Fibroblast of villous mesenchyme (primary cell): Measurements from ENCODE around the gene KIF25. TPM values are rescaled to one million over a fixed set of nuclear protein-coding genes. Genes with fewer than 3 reads are reported as not detected.

Source experiments
- DNase-seq: peaks from one replicate; pipeline ENCODE4 v3.0.0-alpha.2; 2010; ENCODE audit warnings: low read depth
- H3K4me3 ChIP-seq: 2 replicates; pipeline ENCODE4 v1.5.1; 2011; ENCODE audit warnings: low read depth, mild to moderate bottlenecking, low read length
- total RNA-seq: library from RNA; depleted of rRNA; stranded (reverse); fragments of >200 nt; gene quantifications from 2 replicates; pipeline ENCODE4 v1.2.3, GENCODE V29; 2012
- TF ChIP-seq, protein P1 (sequence below): IDR thresholded peaks from 2 replicates; pipeline ENCODE4 v1.5.1; 2012; ENCODE audit warnings: low read depth, mild to moderate bottlenecking, low read length; ENCODE audit not compliant: insufficient read depth

Gene KIF25
- total RNA-seq, 1 donor = not detected

DNA sequence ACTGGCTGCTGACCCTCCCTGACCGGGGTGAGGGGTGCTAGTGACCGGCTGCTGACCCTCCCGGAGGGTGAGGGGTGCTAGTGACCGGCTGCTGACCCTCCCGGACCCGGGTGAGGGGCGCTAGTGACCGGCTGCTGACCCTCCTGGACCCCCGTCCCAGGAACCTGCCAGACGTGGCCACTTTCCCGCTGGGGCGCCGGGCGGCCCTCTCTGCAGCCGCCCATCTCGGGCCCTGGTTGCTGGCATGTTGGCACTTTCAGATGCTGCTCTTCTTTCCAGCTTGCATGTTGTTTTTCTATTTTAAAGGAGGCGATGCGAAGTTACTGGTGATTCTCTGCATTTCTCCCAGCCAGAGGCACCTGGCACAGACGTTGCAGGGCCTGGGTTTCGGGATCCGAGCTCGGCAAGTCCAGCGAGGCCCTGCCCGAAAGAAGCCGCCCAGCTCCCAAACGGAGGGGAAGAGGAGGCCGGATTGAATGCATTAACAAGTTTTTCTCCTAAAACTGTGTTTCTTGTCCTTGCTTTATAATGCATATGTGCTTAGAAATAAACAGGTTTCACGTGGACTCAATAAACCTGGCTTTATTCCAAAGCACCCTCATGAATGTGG is 47.2 kb downstream of the KIF25 start:
- TF ChIP-seq, protein P1, sequence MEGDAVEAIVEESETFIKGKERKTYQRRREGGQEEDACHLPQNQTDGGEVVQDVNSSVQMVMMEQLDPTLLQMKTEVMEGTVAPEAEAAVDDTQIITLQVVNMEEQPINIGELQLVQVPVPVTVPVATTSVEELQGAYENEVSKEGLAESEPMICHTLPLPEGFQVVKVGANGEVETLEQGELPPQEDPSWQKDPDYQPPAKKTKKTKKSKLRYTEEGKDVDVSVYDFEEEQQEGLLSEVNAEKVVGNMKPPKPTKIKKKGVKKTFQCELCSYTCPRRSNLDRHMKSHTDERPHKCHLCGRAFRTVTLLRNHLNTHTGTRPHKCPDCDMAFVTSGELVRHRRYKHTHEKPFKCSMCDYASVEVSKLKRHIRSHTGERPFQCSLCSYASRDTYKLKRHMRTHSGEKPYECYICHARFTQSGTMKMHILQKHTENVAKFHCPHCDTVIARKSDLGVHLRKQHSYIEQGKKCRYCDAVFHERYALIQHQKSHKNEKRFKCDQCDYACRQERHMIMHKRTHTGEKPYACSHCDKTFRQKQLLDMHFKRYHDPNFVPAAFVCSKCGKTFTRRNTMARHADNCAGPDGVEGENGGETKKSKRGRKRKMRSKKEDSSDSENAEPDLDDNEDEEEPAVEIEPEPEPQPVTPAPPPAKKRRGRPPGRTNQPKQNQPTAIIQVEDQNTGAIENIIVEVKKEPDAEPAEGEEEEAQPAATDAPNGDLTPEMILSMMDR = no peak
- DNase-seq = no peak
- no peak overlapping the region for H3K4me3 ChIP-seq

DNA sequence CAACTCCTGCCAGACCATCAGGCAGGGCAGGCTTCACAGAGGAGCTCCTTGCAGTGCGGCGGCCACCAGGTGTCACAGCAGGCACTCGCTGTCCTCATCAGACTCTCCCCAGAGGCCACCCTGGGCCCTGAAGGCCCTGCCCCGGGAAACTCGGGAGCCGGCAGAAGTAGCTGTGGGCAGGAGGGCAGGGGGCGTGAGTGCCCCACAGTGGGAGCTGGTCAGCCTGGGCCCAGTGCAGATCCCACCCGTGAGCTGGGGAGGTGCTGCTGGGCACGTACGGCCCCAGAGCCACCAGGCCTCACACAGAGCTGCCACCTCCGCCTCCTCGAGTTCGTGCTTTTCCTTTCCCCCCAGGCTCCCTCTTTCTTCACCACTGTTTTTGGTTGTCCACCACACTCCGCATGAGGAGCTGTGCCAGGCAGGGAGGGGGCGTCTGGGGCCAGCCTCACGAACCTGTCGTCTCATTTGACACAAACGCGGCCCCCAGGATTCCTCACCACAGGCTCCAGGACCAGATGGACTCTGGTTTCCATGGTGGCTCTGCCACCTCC is 47.7 kb downstream of the KIF25 start:
- H3K4me3 ChIP-seq = no peak overlapping the region
- TF ChIP-seq, protein P1 = no peak
- no peak for DNase-seq

DNA sequence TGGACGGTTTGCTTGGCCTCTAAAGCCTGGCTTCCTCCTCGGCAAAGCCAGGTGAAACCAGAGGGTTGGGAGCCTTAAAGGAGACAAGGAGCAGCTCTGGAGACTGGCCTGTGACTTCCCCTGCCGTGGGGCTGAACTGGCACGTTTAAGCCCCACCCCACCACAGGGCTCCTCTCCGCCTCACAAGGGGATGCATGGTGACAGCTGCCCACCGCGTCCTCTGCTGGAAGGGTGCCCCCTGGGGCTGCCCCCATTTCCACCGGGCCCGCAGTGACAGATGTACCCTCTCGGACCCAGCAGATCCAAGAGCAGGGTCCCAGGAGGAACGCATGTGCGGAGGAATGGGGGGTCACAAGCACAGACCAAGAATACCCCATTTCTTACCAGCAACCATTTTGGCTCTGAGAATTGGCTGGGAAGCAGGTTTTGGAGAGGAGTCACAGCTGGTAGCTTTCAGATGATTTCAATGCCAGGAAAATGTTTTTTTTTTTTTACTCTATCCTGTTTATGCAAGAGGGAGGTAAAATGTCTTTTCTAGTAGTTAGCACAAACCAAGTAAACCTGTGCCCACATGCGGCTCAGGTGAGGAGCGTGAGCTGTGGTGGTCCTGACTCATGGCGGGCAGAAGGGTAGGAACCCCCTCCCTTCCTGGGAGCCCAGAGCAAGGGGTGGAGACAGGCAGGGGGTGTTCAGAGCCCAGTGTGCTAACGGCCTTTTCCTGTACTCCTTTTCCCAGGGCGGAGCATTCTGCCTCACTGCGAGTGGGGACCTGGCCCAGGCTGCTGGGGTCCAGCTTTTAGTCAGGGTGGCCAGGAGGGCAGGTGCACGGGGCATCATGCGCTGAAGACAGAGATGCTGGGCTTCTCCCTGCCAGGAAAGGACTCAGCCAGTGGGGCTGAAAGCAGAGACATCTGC is 48.5 kb downstream of the KIF25 start:
- TF ChIP-seq, protein P1 = no peak
- no peak for DNase-seq
- no peak overlapping the region for H3K4me3 ChIP-seq

DNA sequence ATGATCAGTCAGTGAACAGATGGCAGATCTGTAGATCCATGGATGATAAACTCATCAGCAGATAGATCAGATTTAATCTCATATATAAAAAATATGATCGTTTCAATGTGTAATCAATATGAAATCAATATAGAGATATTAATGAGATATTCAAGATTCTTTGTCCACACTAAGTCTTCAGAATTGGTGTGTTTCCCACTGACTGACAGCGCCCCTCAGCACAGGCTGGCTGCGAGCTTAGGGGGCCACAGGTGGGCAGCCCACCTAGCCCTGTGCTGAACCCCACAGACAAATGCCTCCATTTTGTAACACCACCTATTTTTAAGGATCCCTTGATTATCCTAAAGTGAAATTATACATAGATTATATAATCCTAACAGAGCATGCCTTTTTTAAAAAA is 49.2 kb downstream of the KIF25 start:
- DNase-seq = no peak
- TF ChIP-seq, protein P1 = no peak

DNA sequence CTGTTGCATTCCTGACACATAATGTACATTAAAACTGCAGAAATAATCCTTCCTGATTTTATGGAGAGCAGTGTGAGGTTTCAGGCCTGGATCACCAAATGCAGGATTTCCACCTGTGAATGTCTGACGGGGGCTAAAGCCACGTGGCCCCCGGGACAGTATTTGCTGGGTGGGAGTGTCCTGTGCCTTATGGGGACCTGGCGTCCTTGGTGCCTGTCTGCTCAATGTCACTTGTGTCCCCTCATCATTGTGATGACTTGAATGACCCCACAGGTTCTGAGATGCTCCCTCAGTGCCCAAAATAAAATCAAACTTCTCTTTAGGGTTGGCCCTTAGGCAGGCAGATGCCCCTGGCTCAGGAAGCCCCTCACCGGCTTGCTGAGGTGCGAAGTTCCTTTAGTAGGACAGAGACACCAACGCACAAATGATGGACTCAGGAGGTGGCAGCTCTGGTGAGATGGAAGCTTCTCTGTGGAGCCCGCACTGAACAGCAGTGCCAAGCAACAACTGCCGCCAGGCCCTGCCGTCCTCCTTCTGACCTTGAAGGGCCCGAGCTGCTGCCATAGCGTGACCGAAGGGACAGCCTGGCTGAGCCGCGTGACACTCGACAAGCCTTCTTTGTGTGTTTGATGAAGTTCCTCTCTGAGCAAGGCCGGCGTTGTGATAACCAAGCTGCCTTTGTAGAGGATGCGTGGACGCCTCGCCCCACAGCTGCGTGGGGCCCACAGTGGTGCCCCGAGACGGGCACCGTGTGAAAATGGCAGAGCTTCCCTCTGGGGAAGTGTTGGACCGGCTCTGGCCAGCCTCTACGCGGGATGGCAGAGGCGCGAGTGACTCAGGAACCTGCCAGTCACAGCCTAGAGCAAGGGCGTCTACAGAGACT is 50.6 kb downstream of the KIF25 start:
- H3K4me3 ChIP-seq = no peak overlapping the region
- no peak for DNase-seq
- TF ChIP-seq, protein P1 = no peak

More for the DNA sequence above, 49.2 kb downstream of the KIF25 start:
- H3K4me3 ChIP-seq = no peak overlapping the region

DNA sequence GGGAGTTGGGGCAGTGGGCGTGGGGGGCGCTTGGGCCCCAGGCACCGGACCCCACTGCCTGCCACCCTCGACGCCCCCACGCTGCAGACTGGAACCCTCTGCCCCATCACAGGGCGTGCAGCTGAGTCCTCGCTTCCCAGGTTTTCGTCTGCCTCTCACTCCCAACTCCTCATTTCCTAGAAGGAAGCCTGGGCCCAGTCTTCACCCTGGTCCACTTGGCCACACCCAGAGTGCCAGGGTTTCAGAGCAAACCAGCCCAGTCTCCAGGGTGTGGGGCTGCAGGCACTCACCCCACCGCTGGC is 51.2 kb downstream of the KIF25 start:
- no peak for DNase-seq
- no peak overlapping the region for H3K4me3 ChIP-seq
- TF ChIP-seq, protein P1 = no peak
